GM19099 (cell line): ENCODE measurements around the gene FBXO44.

Source experiments
- POLR2A ChIP-seq: IDR thresholded peaks from 3 replicates; pipeline ENCODE4 v1.6.1; 2011; ENCODE audit warnings: low read depth; ENCODE audit not compliant: insufficient read length; ENCODE audit errors: extremely low read depth

Gene FBXO44

GRCh38 chr1:11629184-11630016 lies 25.3 kb upstream of the FBXO44 start:
- no peak for TF ChIP-seq POLR2A

- TF ChIP-seq POLR2A, result no peak
These were observed 20.1 kb upstream of the FBXO44 start for GRCh38 chr1:11634365-11635192.

- TF ChIP-seq POLR2A, result no peak
These were observed 16.6 kb upstream of the FBXO44 start for GRCh38 chr1:11638121-11638520.

- TF ChIP-seq POLR2A, result no peak
These were observed 15.3 kb upstream of the FBXO44 start for GRCh38 chr1:11639372-11639771.

GRCh38 chr1:11640101-11640500 lies 14.6 kb upstream of the FBXO44 start:
- TF ChIP-seq POLR2A, result no peak

GRCh38 chr1:11640944-11641343 lies 13.7 kb upstream of the FBXO44 start:
- no peak for TF ChIP-seq POLR2A

- TF ChIP-seq POLR2A, result no peak
These were observed 12.8 kb upstream of the FBXO44 start for GRCh38 chr1:11641776-11642305.

- no peak for TF ChIP-seq POLR2A
These were observed 10.9 kb upstream of the FBXO44 start for GRCh38 chr1:11643782-11644181.

- TF ChIP-seq POLR2A, result no peak
These were observed 9.4 kb upstream of the FBXO44 start for GRCh38 chr1:11645270-11645669.

GRCh38 chr1:11645670-11646265 lies 8.9 kb upstream of the FBXO44 start:
- TF ChIP-seq POLR2A, result no peak

- no peak for TF ChIP-seq POLR2A
These were observed 8.4 kb upstream of the FBXO44 start for GRCh38 chr1:11646317-11646716.

- no peak for TF ChIP-seq POLR2A
These were observed 7.3 kb upstream of the FBXO44 start for GRCh38 chr1:11647333-11647732.

- TF ChIP-seq POLR2A, result no peak
These were observed 6.6 kb upstream of the FBXO44 start for GRCh38 chr1:11648039-11648438.

- TF ChIP-seq POLR2A, result no peak
These were observed 5.9 kb upstream of the FBXO44 start for GRCh38 chr1:11648732-11649158.

- TF ChIP-seq POLR2A, result no peak
These were observed 5.4 kb upstream of the FBXO44 start for GRCh38 chr1:11649237-11649623.
